SU-DHL-6 (cell line): Measurements from ENCODE around the gene SCN8A.

Experiments
- EZH2phosphoT487 ChIP-seq: fragments of 200-600 bp; sonication (generic), shearing (Covaris generic); conservative IDR thresholded peaks from 2 replicates; pipeline ENCODE4 v1.6.1; 2018; ENCODE audit warnings: mild to moderate bottlenecking, antibody characterized with exemption, low read length, moderate library complexity, mixed read lengths
- TF ChIP-seq, protein P1 (sequence below): fragments of 200-600 bp; sonication (generic); IDR thresholded peaks from one replicate; pipeline ENCODE4 v1.5.1; 2017; ENCODE audit warnings: antibody characterized with exemption, mild to moderate bottlenecking, low read length, moderate library complexity; ENCODE audit not compliant: insufficient read depth, poor library complexity, severe bottlenecking

DNA sequence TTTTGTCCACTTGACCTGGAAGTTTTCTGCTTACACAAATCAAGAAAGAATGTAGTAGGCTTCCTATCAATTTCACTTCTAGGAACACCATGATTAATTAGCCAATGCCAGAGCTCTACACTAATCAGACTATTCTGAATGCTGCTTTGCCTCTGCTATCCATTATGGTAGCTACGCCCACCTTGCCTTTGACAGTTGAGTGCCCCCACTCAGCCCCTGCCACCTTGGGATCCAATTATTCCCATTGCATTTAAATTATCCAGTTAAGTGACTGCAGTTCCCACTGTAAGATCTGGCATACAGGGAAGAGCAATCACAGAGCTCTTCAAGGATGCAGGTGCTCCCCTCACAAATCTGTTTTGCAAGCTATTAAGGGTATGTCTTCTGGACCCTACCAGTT, 210.0 kb downstream of the SCN8A start:
- TF ChIP-seq, protein P1, sequence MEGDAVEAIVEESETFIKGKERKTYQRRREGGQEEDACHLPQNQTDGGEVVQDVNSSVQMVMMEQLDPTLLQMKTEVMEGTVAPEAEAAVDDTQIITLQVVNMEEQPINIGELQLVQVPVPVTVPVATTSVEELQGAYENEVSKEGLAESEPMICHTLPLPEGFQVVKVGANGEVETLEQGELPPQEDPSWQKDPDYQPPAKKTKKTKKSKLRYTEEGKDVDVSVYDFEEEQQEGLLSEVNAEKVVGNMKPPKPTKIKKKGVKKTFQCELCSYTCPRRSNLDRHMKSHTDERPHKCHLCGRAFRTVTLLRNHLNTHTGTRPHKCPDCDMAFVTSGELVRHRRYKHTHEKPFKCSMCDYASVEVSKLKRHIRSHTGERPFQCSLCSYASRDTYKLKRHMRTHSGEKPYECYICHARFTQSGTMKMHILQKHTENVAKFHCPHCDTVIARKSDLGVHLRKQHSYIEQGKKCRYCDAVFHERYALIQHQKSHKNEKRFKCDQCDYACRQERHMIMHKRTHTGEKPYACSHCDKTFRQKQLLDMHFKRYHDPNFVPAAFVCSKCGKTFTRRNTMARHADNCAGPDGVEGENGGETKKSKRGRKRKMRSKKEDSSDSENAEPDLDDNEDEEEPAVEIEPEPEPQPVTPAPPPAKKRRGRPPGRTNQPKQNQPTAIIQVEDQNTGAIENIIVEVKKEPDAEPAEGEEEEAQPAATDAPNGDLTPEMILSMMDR: no peak
- no peak for TF ChIP-seq EZH2phosphoT487
